Stimulated activated CD4-positive, alpha-beta T cell treated with anti-CD3 and anti-CD28 coated beads, Interleukin-2, amount 100 ng/mL, for 48 hours (primary cell): Measurements from ENCODE around the gene FBXL15.
A peak's percentile ranks its signal among the peaks of the same experiment; 100 is the strongest.
"Not testable (repeated sequence)": the region's sequence is repeated elsewhere in the genome, so short reads cannot be mapped to it uniquely, and the experiment has no call there.

ENCODE experiments used
- DNase-seq, 2 donors: peaks; one replicate each; pipeline ENCODE4 v3.0.0-alpha.2; 2020

The FBXL15 gene

DNA sequence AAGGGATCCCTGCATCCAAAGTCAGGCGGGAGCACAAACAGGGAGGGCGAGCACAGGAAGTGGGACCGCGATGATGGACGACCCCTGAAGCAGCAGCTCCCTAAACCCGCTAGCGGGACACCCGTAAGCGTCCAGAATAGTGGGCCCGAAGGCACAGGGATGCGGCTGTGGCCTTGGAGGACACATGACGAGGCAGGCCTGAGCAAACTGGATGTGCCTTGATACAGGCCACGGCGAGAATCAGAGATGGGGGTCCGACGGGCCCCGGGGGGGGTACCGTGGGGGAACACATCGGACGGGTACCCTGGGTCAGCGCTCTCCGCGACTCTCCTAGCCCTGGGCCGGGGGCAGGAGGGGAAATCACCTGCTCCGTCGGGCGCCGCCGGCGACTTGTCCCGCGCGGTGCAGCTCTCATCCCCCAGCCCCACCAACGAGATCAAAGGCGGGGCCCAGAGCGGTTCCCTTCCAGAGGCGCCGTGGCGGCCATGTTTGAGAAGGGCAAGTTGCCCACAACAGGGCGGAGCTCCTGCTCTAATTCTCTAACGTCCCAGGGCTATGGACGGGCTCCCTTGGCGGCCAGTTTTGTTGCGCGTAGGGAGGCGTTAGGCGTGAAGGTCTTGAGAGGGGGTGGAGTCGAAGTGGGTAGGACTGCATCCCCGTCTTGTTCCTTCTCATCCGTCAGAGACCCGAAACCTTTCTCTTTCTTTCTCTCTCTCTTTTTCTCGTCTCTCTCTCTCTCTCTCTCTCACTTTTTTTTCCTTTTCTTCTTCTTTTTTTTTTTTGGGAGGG lies 11.7 kb downstream of the FBXL15 start, which contains the start of gene CUEDC2:
CUEDC2 (minus strand) TSS at position 413 of the 789 bp plus-strand sequence. CDS start 7,386 bp downstream, outside the sequence.
- peak; percentile 99 for DNase-seq

DNA sequence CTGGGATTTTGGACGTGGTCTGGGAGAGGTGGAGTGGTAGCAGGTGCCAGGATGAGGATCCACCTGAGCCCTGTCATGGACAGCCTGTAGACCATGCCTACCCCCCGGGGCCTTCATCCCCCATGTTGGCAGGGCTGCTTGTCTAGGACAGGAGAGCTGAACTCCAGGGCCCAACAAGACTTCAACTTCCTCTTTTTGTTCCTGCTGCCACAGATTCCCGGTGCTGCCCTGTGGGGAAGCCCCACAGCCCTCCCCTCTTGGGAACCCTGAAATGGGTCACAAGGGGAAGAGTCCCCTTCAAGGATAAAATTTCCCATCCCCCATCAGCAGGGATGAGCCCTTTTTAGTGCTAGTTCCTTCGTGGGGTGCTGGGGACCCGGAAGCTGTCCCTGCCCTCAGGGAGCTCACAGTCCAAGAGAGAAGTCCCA lies 13.0 kb downstream of the FBXL15 start:
- no peak for DNase-seq

DNA sequence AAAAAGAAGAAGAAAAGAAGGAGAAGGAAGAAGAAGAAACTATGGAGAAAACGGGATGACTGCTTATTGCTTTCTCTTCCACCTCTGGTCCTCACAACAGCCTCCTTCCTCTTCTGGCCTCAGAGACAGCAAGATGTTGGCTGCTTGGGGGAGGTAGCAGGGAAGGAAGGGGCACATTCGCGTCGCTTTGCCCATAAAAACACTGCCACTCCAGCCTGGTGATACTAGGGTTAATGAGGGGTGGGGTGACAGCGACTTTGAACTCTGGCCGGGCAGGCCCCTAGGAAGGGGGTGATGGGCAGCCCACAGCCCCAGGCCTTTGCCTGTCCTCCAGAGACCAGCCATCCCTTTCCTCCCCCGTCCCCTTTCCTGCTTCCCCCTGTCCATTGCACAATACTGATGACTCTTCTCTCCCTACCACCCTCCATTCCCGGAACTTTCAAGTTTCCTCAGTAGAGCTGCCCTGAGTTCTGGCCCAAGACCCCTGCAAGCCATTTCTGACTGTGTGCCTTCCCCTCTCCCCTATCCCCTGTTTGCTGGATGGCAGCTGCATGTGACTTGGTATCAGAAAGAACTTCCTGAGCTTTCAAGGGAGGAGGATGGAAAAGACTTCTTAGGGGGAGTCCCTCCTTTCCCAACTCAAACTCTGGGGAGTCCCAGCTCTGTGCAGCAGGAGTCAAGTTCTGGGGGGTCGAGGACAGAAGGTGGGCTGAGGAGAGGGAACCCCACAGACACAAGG lies 13.9 kb downstream of the FBXL15 start:
- no peak for DNase-seq

DNA sequence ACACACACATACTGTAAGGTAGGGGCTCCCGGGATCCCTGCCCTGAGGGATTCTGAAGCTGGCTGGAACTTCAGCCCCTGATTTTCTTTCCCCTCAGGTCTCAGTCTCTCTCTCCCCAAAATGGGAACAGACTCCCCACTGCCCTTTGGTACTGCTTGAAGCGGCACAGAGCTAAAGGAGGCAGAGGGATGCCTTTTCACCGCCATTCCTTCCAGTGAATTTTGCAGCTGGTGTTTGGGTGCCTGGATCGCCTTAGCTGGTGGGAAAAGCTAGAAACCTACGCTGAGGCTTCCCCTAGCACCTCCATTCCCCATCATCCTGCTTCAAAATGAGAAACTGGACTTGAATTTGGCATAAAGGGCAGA lies 14.5 kb downstream of the FBXL15 start:
- DNase-seq, result no peak

DNA sequence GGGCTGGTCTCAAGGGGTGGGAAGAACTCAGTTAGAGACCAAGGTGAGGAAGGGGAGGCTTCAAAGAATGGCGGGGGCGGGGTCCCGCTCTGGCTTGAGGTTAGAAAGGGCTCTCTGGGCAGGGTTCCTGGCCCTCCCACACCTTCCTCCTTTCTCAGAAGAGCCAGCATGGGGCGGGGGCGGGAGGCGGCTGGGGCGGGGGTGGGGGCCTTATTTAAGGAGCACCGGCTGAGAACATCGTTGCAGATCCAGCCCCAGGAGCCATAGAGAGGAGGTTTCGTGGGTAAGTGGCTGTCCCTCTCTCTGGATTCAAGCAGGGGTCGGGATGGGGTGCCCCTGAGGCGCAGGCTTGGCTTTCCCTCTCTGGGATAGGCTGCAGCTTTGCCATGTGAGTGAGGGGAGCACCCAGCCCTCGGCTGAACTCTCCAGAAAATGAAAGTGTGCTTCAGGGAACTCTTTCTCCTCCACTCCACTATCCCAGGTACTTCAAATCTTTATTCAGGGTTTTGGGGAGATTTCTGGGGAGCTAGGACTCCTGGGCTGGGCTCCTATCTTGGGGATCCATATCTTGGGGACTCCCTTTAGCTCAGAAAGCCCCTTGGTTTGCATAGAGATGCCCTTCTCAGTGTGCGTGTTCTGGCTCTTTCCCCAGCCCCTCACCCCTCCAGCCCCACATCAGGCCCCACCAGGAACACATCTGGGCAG lies 15.0 kb downstream of the FBXL15 start:
- no peak for DNase-seq

DNA sequence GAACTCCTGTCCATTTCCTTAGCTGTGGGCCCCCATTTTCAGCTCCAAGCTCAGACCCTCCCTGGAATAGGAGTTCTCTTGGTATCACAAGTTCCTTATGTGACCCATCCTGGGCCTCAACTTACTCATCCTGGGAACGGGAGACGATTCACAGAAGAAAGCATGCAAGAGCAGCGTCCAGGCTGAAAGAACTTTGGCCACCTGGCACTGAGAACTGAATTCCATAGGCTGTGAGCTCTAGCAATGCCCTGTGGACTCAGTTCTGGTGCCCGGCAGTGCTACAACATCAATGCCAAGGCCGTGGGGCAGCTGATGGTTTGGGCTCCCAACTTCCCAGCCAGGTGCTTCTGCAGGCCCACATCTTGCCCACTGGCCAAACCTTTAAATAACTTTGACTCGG lies 15.7 kb downstream of the FBXL15 start:
- no peak for DNase-seq

DNA sequence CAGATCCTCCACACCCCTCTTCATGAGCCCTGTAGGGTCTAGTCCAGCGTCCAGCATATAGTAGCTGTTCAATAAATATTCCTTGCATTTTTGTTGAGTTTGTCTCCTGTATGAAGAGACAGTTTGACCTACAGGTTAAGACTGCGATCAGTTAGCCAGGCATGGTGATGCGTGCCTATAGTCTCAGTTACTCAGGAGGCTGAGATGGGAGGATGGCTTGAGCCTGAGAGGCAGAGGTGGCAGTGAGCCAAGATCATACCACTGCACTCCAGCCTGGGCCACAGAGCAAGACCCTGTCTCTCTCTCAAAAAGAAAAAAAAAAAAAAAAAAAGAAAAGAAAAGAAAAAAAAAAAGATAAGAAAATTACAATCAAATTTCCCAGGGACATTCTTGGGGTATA lies 16.9 kb downstream of the FBXL15 start:
- no peak for DNase-seq

DNA sequence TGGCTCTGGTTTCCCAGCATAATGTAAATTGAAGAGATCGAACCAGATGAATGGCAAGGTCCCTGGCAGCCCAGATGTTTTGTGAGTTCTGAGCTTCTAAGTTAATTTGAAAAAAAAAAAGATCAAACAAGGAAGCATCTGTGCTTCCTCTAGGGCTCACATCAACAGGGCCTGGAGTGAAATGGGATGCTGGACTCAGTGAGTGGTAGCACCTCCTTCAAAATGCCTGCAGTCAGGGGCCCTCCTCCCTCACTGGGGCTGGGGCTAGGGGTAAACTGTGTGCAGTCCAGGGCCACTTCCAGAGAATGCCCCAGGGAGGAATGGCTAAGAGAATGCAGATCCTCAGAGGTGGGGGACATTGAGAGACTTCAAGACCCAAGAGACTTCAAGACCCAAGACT lies 17.7 kb downstream of the FBXL15 start:
- DNase-seq, result no peak

DNA sequence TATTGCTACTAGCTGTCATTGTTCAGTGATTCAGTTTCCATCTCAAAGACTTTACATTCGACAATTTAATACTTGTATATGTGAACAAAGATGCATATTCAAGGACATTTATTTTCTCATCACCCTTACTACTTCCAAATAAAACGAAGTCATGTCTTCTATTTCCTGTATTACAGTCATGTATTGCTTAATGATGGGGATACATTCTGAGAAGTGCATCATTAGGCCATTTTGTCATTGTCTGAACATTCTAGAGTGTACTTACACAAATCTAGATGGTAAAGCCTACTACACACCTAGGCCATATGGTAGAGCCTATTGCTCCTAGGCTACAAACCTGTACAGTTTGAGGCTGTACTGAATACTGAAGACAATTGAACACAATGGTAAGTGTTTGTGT lies 24.2 kb downstream of the FBXL15 start:
- no peak for DNase-seq

DNA sequence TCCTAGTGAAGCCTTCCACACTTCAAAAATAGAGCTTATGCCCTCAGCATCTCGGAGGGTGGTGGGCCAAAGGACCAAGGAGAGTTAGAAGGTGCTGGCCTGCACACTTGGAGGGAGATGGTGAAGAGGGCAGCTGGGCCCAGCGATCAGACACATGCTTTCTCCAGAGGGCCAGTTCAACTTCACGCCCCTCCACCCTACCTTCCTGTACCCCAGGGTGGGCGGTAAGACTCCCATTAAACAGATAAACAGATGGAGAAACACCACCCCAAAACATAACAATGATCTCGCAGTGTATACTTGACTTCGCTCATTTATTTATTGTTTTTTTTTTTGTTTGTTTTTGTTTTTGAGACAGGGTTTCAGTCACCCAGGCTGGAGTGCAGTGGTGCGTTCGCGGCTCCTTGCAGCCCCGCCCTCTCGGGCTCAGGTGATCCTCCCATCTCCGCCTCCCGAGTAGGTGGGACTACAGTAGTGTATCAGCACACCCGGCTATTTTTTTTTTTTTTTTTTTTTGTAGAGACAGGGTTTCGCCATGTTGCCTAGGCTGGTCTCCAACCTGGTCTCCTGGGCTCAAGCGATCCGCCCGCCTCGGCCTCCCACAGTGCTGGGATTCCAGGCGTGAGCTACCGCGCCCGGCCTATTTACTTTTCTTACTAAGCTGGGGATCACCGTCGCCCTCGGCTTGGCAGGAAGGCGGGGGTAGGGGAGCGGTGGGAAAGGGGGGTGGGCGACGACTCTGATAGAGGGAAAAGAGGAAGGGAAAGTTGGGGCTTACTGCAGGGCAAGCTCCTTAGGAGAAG lies 28.9 kb downstream of the FBXL15 start:
- peak; percentile 71 to 75 for DNase-seq

DNA sequence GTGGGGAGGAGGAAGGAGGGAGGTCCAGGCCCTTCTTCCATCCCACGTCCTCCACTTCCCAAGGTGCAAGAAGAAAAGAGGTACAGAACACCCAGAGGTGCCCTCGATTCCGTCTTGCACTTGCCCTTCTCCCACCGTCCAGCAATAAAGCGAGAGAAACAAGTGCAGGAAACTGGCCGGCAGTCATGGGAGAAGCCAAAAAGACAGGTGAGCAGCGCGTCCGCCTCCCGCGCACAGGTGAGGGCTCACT lies 29.4 kb downstream of the FBXL15 start:
- no peak for DNase-seq

DNA sequence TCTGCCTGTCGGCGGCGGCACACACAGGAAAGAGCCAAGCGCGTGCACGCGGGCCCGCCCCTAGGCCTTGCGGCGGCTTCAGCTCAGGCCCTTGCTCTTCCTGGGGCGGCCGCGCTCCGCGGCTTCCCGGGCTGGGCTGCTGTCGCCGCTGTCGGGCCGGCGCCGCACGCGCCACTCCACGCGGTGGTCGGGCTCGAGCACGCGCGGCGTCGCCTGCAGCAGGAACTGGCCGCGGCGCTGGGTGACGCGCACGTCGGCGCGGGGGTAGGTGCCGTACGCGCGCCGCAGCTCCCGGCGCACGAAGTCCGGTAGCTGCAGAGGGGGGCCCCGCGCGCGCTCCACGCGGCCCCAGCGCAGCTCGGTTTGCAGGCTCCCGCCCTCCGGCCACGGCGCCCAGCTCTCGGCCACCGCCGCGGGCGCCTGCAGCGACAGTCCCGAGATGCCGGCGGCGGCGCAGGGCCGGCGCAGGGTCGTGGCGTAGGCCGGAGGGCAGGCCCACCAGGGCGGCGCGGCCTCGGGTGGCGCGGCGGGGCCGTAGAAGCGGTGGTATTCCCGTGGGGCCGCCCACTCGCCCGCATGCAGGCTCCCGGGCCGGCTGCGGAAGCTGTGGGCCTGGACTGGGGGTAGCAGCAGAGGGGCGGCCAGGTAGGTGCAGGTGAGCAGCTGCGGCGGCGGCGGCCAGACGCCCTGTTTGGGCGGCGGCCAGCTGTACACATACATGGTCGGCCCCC lies 29.9 kb downstream of the FBXL15 start:
- DNase-seq, result peak; percentile 67 to 81

DNA sequence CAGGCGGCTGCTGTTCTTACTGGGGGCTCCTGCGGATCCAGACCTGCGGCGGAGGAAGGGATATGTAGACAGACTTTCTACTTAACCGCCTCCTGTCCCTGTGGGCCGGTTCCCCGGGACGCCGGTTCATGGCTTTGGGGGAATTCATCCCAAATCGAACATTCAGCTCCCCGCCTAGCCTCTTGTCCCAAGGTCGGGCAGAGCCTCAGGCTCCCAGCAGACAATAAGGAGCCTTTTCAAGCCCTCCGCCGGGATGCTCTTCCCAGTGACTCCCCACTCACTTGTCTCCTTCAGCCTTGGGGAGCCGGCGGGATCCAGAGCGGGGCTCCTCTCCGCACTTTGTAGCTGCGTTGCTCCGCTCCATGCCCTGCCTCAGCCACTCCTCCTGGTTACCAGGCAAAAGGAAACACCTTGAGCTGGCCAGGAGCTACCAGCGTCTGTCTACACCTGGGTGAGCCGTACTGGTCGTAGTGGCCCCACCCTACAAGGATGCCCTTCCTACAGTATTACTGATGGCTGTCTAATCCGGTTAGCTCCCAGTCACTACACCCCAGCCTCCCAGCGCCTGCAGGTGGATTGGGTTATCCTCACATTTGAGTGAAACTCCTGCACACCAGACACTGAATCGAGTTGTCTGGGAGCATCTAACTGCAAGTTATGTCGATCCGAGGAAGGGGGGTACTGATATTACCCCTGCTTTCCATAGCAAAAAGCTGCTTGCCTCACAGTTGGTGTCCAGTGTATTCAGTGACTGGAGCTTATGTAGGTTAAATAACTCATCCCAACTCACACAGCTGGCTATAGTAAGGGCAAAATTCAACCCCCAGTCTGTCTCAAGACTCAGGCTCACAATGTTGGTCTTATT lies 30.7 kb downstream of the FBXL15 start, which contains the start of gene C10orf95:
C10orf95 (minus strand) TSS at position 439 of the 865 bp plus-strand sequence. CDS start 450 bp downstream, outside the sequence.
- DNase-seq, result no peak

DNA sequence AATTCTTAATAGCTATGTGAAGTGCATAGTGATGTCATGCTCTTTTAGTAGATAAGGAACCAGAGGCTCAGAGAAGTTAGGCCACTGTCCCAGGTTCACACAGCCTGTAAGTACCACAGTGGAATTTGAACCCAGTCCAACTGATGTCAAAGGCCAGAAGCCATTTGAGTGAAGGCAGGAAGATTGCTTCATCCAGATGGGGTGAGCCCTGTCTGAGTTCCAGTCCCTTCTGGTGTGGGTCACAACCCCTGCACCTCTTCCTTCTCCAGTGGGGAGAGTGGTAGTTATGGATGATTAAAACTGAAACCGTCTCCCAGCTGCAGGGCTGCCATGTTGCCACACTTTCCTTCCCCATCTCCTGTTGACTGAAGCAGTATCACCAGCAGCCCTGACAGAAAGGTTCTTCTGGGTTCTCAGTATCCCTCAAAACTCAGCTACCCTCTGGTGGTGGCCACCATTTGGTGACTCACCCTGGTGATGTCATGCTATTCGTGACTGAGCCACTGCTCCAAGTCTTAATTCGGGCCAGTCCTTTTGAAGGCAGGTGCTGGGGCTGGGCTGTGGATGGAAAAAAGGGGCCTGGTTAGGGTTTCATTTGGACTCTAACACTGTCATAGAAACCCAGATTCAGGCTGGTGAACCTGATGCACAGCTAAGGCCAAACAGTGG lies 32.2 kb downstream of the FBXL15 start:
- DNase-seq, result peak; percentile 56 to 70

DNA sequence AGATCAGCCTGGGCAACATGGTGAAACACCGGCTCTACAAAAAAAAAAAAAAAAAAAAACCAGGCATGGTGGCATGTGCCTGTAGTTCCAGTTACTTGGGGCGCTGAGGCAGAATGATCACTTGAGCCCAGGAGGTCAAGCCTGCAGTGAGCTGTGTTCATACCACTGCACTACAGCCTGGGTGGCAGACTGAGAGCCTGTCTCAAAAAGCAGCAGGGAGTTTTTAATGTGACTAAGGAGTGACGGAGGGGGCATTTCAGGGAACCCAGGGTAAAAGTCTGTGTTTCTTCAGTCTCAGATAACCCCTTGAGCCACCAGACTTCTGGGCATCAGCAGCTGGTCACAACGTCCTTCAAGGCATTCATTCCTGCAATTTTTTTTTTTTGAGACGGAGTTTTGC lies 32.9 kb downstream of the FBXL15 start:
- DNase-seq, result no peak

DNA sequence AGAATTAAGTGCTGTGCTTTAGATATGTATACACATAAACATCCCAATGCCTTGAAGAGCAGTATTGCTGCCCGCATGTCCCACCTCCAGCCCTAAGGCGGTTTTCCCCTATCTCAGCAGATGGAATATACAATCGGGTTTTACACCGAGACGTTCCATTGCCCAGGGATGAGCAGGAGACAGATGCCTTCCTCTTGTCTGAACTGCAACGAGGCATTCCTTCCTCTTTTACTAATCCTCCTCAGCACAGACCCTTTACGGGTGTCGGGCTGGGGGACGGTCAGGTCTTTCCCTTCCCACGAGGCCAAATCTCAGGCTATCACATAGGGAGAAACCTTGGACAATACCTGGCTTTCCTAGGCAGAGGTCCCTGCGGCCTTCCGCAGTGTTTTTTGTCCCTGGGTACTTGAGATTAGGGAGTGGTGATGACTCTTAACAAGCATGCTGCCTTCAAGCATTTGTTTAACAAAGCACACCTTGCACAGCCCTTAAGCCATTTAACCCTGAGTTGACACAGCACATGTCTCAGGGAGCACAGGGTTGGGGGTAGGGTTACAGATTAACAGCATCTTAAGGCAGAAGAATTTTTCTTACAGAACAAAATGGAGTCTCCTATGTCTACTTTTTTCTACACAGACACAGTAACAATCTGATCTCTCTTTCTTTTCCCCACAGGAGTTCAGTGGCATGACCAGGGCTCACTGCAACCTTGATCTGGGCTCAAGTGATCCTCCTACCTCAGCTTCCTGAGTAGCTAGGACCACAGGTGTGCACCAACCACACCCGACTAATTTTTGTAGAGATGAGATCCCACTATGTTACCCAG lies 34.2 kb downstream of the FBXL15 start:
- not testable (repeated sequence) for DNase-seq

DNA sequence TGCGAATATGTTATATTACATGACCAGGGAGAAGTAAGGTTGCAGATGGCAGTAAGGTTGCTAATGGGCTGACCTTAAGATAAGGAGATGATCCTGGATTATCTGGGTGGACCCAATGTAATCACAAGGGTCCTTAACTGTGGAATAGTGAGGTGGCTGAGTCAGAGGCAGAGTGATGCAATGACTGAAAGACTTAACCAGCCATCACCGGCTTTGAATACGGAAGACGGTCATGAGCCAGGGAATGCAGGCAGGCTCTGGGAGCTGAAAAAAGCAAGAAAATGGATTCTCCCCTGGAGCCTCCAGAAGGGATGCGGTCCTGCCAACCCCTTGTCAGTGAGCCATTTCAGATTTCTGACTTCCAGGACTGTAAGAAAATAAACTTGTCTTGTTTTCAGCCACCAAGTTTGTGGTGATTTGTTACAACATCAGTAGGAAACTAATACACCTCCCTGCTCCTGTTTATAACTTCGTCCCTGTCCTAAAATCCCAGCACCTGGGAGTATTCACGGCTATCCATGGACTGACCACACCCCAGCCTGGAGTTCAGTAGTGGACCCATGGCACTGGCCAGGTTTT lies 35.3 kb downstream of the FBXL15 start:
- DNase-seq, result no peak

DNA sequence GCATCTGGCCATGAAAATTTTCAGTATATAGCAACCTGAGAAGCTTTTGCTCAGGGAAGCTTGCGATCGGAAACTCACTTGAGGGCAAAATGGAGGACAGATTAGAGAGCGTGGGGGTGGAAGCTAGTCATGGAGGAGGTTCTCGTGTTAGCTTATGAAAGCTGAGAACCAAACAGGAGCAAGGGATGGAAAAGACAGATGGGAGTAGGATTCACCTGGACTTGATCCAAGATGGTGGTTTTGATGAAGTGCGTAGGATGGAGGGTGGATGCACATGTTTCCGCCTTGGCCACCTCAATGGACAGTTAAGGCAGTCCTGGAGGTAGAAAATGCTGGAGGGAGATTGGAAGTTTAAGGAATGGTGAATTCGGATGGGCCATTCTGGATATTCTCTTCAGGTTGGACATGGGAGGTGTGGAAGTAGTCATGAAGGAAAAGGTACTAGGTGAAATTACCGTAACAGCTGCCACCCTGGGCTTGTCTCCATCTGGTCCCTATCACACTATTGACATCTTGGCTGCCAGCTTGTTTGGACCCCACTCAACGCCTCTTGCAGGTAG lies 37.0 kb downstream of the FBXL15 start:
- DNase-seq, result no peak

DNA sequence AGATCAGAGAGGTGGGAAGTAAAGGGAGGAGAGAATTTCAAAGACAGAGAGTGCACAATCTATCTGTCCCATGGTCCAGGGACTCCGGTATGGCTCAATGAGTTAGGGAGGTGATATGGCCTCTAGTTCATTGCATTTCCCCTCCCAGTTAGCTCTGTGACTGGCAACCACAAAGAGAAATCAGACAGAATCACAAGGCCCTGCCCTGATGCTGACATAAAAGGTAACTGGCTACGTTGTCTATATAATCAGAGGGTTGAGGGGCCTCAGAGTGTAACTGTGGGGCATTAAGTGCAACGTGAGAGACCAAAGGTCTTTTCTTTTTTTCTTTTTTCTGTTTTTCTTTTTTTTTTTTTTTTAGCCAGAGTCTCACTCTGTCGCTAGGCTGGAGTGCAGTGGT lies 38.0 kb downstream of the FBXL15 start:
- no peak for DNase-seq
